Activated T-cell treated with anti-CD3 and anti-CD28 coated beads for 48 hours (primary cell): ENCODE data around the gene STK24.
"Not testable (repeated sequence)": the region's sequence is repeated elsewhere in the genome, so short reads cannot be mapped to it uniquely, and the experiment has no call there.

ENCODE experiments used
- DNase-seq: peaks from one replicate; pipeline ENCODE4 v3.0.0-alpha.2; 2020; ENCODE audit warnings: low read depth

STK24 gene

DNA sequence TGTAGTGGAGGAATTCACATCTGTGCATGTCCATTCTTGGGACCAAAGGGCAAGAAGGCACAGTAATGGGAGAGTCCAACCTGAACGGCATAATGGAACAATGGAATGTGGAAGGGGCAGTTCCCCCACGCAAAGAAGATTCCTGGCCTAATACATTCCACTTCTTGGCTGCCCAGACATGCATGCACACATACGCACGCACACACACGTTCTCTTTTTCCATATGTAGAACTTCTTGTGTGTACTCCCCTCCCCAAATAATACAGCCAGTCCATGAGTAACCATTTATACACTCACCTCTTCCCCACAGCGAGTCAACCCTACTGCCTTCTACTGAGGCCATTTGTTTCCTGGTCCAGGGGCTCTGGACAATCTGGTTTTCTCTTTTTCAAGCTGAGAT is 6.0 kb upstream of the STK24 start:
- no peak for DNase-seq

GRCh38 chr13:98581971-98582702 is 5.2 kb upstream of the STK24 start:
- DNase-seq, result no peak

GRCh38 chr13:98581381-98581780 is 4.5 kb upstream of the STK24 start:
- DNase-seq, result no peak

DNA sequence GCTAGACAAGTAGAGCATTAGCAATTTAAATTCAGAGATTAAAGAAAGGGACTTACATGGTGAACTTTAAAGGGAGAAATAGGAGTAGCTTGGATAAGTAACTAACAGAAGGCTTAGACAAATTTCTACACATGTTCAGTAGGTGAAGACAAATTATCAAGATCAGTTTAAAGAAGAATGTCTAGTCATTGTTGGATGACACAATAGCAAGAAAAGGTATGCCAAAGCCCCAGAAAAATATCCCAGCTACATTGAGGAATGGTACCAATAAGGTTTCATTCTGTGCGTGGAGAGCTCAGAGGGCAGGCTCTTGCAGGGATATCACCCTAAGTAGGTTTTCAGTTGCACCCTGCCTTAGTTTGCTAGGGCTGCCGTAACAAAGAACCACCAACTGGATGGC is 3.5 kb upstream of the STK24 start:
- DNase-seq, result no peak

GRCh38 chr13:98577836-98578285 is 954 bp upstream of the STK24 start:
- DNase-seq, result no peak

DNA sequence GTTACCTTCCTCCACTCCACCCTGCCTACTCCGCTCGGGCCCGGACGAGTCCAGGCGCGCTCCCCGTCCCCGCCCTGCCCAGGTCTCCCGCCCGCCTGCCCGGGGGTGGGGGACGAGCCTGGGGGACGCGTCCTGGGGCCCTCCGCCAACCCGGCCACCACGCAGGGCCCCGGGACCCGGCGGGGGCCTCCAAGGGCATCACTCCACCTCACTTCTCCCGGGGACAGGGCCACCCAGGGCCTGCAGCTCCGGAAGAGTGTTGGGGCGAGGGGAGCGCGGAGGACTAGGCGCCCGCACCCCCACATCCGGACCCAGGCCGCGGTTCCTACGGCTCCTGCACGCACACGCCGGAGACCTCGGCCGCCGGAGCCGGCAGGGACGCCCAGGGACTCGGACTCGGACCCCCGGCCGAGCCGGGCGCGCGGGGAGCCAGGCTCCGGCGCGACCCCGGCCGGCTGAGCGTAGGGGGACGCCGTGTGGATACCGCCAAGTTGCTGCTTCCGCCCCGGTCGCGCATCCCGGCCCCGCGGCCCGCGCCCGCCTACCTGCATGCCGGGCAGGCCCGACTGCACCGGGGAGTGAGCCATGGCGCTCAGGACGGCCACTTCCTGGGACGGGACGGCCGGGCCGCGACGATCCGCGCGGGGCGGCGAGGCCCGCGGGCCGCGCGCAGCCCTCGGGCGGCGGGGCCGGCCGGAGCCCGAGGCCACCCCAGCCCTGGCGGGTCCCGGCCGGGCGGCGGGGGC is 534 bp downstream of the STK24 start:
- no peak for DNase-seq

DNA sequence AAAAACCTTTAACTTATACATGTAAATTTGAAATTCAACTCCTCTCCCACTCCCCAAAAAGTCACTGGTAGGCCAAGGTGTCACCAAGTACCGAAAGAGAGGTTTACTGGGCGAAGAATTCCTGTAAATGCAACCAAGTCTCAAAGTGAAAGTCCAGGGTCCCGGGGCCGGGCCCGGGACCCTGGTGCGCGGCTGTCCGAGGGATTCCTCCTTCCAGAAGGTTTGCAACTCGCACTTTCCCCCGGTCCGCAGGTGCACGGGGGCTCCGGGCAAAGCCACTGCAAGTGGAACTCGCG is 1.1 kb downstream of the STK24 start:
- DNase-seq, result no peak

GRCh38 chr13:98575009-98575903 is 1.7 kb downstream of the STK24 start:
- DNase-seq, result no peak

DNA sequence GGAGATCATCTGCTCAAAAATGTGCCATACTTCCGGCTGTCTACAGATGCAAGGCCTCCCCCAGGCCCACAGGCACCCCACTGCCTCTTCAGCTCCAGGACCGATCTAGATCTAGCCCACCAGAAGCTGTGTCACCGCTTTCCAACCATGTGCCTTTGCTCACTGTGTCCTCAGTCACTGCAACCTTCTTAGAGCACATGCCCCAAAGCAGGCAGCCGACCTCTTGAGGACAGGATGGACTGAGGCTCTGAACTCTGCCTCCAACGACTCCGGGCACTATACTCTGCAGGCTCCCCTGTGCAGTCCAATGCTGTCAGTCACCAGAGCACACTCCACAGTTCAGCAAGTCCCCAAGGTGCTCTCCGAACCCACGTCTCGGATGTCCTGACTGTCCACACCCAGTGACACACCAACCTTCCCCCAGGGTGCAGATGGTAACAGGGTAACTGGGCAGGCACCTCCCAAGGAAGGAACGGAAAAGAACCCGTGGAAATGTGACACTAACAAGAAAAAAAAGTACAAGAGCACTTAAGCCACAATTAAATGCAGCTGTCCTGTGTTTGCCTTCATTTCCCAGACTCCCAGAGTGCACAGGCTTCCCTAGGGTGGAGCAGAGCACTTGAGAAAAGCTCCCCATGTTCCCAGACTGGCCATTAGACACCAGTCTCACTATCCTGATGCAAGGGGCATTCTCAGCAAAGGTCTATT is 4.8 kb downstream of the STK24 start:
- DNase-seq, result no peak

GRCh38 chr13:98570929-98571372 is 6.0 kb downstream of the STK24 start:
- no peak for DNase-seq

GRCh38 chr13:98569494-98570367 is 7.2 kb downstream of the STK24 start:
- not testable (repeated sequence) for DNase-seq

- no peak for DNase-seq
Measured at GRCh38 chr13:98568918-98569317, 8.0 kb downstream of the STK24 start.

- DNase-seq, result no peak
Measured at GRCh38 chr13:98567140-98567539, 9.8 kb downstream of the STK24 start.

DNA sequence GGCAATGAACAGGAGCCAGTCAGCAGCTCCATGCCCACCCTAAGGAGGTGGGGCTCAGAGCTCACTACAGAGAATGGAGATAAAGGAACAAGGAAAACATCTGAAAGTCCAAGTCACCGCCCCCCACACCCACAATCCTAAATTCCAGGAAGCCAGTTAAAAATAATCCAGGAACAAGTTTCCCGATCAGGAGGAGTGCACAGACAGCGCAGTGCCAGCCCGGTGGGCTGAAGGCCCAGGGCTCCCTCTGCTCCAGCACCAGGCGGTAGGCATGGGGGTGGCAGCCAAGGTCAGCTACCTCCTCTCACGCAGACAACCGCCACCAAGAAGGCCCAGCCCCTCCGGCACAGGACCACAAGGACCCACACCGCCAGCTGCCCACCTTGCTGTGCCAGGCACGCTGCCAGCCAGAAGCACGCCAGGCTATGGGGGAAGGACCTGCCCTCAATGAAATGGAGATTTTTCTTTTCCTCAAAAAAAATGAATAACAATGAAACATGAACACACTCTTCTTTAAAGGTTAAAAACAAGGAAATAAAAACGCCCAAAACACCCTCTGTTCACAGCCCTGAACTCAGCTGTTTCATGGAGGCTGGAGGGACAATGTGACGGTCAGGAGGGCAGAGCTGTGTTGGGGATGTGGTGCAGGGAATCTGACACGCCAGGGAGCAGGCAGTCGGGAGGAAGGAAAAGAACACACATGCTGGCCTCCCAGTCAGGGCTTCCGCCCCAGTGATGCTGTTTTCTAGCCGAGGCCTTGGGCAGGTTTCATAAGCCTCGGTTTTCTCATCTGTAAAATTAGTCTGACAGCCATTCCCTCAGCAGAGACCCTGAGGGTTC is 11.0 kb downstream of the STK24 start:
- no peak for DNase-seq

GRCh38 chr13:98564204-98564603 is 12.7 kb downstream of the STK24 start:
- DNase-seq, result no peak

- DNase-seq, result no peak
Measured at GRCh38 chr13:98563071-98563470, 13.8 kb downstream of the STK24 start.

DNA sequence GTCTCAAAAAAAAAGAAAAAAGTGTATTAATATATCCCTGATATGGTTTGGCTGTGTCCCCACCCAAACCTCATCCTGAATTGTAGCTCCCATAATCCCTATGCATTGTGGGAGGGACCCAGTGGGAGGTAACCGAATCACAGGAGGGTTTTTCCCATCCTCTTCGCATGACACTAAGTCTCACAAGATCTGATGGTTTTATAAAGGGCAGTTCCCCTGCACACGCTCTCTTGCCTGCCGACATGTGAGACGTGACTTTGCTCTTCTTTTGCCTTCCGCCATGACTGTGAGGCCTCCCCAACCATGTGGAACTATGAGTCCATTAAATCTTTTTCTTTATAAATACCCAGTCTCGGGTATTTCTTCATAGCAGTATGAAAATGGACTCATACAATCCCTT is 17.7 kb downstream of the STK24 start:
- DNase-seq, result no peak

DNA sequence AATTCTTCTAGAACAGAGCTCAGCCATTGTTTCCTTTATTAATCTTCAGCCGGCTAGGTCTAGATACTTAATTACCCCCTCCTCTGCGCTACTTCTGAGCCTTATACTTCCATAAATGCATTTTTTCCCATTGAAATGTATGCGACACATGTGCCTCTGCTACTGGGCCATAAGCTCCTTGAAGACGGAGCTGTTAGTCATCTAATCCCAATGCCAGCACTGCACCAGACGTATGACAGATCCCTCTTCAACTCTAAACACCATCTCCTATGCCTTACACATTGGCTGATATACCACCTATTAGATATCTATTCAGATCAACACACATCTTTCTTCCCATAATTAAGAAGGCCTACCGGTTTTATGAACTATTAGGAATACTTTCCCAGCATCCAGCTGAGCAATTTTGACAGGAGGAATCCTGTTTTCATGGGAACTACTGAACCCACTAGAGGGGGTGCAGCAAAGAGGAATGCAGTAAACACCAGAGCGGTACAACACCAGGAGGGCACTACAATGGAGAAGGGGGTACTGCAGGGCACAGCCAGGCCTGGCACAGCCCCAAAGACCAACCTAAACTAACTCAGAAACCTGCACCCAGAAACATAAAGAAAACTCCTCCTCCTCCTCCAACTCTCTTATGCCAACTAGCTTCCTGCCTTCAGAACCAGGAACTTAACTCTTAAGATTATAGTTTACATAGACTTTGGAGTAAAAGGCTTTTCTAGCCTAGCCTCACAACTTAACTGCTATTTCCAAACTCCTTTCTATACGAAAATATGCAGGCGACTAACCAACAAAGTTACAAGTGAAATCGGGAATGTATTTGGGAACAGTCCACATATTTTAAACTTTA is 18.7 kb downstream of the STK24 start:
- DNase-seq, result no peak

GRCh38 chr13:98556968-98557631 is 19.8 kb downstream of the STK24 start:
- no peak for DNase-seq
